Measurements from ENCODE around the gene CCDC149.

The CCDC149 gene

GRCh38 chr4:24912252-24913118 lies at the start of gene CCDC149:
Gene CCDC149 (minus strand): TSS chr4:24913042. CDS start chr4:24912864, 178 bp downstream.
- no peak for DNase-seq (ENCODE audit: low read depth)

- no peak for DNase-seq (ENCODE audit: low read depth)
These were observed 45.0 kb upstream of the CCDC149 start for GRCh38 chr4:24957886-24958285.

- no peak for DNase-seq (ENCODE audit: low read depth)
These were observed 43.9 kb upstream of the CCDC149 start for GRCh38 chr4:24956763-24957162.

GRCh38 chr4:24956091-24956490 lies 43.2 kb upstream of the CCDC149 start:
- DNase-seq (ENCODE audit: low read depth), result no peak

- no peak for DNase-seq (ENCODE audit: low read depth)
These were observed 39.8 kb upstream of the CCDC149 start for GRCh38 chr4:24952667-24953066.

GRCh38 chr4:24949970-24950369 lies 37.1 kb upstream of the CCDC149 start:
- no peak for DNase-seq (ENCODE audit: low read depth)

GRCh38 chr4:24937917-24938281 lies 25.1 kb upstream of the CCDC149 start:
- DNase-seq (ENCODE audit: low read depth), result no peak

- DNase-seq (ENCODE audit: low read depth), result no peak
These were observed 24.5 kb upstream of the CCDC149 start for GRCh38 chr4:24937176-24937916.

GRCh38 chr4:24935856-24936255 lies 23.0 kb upstream of the CCDC149 start:
- DNase-seq (ENCODE audit: low read depth), result no peak

- DNase-seq (ENCODE audit: low read depth), result no peak
These were observed 21.5 kb upstream of the CCDC149 start for GRCh38 chr4:24934311-24934710.

GRCh38 chr4:24933684-24934275 lies 20.9 kb upstream of the CCDC149 start:
- DNase-seq (ENCODE audit: low read depth), result no peak

GRCh38 chr4:24932515-24933225 lies 19.8 kb upstream of the CCDC149 start:
- no peak for DNase-seq (ENCODE audit: low read depth)

GRCh38 chr4:24930151-24930550 lies 17.3 kb upstream of the CCDC149 start:
- no peak for DNase-seq (ENCODE audit: low read depth)

GRCh38 chr4:24928708-24929107 lies 15.9 kb upstream of the CCDC149 start:
- no peak for DNase-seq (ENCODE audit: low read depth)

- no peak for DNase-seq (ENCODE audit: low read depth)
These were observed 14.2 kb upstream of the CCDC149 start for GRCh38 chr4:24927049-24927448.

- no peak for DNase-seq (ENCODE audit: low read depth)
These were observed 11.5 kb upstream of the CCDC149 start for GRCh38 chr4:24924309-24924781.

GRCh38 chr4:24923550-24923949 lies 10.7 kb upstream of the CCDC149 start:
- DNase-seq (ENCODE audit: low read depth), result no peak

GRCh38 chr4:24923002-24923401 lies 10.2 kb upstream of the CCDC149 start:
- DNase-seq (ENCODE audit: low read depth), result no peak

GRCh38 chr4:24922416-24922815 lies 9.6 kb upstream of the CCDC149 start:
- DNase-seq (ENCODE audit: low read depth), result no peak

GRCh38 chr4:24921491-24921890 lies 8.6 kb upstream of the CCDC149 start:
- no peak for DNase-seq (ENCODE audit: low read depth)

- no peak for DNase-seq (ENCODE audit: low read depth)
These were observed 7.2 kb upstream of the CCDC149 start for GRCh38 chr4:24920008-24920407.

All from activated gamma-delta T cell treated with anti-CD3 and anti-CD28 coated beads, Interleukin-2, amount 50 U/mL, for 16 hours (primary cell).